8988T (cell line): ENCODE measurements around the gene TRDMT1.

Experiments used
- DNase-seq: peaks from one replicate; pipeline ENCODE4 v3.0.0; 2011

Gene TRDMT1

GRCh38 chr10:17209302-17209701, 7.8 kb upstream of the TRDMT1 start:
- no peak for DNase-seq

DNA sequence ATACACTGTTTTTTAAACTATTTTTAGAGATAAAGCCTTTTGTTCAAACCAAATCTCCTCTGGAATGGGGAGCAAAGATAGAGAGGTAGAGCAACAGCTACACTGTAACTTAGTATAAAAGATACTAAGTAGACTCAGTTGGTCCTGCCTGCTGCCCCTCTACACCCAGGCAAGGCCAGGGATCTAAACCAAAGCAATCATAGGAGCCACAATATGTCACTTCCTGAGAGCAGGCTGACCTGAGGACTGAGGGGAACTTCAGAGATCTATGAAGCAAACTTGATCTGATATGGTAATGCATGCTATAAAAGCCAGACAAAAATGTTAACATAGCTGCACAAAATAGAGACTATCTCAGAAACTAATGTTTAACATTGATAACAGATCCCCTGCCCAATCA, 7.0 kb upstream of the TRDMT1 start:
- DNase-seq: no peak

- DNase-seq: no peak
Measured at GRCh38 chr10:17206210-17206709, 4.8 kb upstream of the TRDMT1 start.

DNA sequence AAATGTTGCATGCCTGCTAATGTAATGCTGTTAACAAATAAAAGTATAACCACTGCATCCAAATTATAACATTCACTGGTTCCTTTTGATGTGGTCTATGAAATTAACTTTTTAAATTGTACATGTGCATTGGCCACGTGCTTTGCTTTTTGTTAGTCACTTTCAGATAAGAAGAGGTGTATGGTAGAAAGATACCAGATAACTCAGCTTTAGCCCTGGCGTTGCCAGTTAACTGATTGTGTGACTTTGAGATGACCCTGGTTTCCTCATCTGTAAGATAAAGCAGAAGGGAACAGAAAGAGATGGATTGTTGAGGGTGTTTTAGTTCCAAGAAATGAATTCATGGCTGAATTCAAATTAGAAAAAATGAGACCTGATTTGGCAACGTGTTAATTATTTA, 1.9 kb upstream of the TRDMT1 start:
- no peak for DNase-seq

DNA sequence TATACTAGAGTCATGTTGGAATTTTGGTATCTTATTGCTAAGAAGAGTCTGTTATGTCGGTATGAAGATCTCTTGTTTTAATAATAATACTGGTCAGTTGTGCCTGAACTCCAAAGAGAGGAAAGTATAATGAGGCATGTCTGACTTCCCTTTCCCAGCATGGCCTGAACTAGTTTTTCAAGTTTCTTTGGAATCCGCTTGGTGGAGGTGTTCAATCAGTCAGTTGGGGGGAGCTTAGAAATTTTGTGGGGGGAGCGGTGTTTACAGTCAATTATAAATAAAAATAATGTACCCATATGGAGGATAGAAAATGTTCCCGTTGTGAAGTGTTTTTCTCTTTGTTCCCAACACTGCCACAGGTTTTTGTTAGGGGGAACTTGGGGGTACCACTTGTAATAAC, 1.5 kb upstream of the TRDMT1 start:
- DNase-seq: no peak

GRCh38 chr10:17202506-17202905, 1.0 kb upstream of the TRDMT1 start:
- DNase-seq: no peak

- no peak for DNase-seq
Measured at GRCh38 chr10:17201794-17202116, 283 bp upstream of the TRDMT1 start.

GRCh38 chr10:17200001-17200911, 1.2 kb downstream of the TRDMT1 start:
- no peak for DNase-seq

- no peak for DNase-seq
Measured at GRCh38 chr10:17199351-17199804, 2.1 kb downstream of the TRDMT1 start.

DNA sequence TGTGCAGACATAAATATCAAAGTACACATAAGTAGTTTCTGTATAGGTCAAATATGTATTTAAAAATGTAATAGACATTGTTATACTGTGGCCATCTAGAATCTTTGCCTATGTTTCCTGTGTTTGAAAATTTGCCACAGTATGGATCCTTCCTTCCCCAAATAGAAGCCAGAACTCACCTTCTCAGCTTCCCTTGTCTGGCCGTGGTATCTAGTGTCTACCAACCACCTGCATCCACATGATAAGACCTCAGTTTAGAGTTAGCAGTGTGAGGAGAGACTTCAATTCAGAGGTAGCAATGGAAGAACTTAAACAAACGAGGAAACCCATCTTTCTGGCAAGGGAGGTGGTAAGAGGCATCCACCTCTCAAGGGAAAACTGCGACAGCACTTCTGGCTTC, 4.9 kb downstream of the TRDMT1 start:
- DNase-seq: no peak

DNA sequence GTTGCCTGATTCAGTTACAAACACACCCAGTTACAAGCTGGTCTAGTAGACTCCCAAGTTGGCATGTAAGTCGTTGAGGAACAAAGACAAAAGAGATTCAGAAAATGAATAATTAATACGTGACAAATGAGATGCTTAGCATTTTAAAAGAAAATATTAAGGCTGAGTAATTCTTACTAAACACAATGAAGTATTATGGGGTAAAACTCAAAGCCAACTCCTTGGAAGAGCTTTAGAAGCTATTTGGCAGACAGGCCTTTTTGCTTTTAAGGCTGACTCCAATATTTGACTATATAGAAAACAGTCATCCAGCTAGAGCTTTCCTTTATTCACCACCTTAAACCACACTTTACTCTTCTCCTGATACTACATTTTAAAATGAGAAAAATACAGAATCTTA, 5.4 kb downstream of the TRDMT1 start:
- DNase-seq: no peak

DNA sequence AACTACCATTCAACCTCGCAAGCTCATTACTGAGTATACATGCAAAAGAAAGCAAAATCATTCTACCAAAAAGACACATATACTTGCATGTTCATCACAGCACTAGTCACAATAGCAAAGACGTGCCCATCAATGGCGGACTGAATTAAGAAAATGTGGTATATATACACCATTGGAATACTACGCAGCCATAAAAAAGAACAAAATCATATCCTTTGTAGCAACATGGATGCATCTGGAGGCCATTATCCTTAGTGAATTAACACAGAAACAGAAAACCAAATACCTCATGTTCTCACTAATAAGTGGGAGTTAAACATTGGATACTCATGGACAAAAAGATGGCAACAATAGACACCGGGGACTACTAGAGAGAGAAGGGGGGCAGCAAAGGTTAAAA, 6.4 kb downstream of the TRDMT1 start:
- DNase-seq: no peak

DNA sequence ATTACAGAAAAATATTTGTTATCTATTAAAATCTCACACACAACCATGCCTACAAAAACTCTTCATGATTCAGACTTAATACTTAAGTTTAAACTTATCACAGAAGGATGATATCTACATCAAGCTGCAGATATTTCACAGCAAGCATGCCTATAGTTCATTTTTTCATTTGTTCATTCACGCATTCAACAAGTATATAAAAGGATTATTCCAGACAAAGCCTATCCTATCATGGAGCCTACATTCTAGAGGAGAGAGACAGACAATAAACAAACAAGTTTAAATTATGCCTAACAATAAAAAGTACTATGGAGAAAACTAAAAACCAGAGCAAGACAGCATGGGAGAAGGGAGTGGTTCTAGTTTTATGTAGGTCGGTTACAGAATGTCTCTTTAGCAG, 10.9 kb downstream of the TRDMT1 start:
- DNase-seq: no peak

DNA sequence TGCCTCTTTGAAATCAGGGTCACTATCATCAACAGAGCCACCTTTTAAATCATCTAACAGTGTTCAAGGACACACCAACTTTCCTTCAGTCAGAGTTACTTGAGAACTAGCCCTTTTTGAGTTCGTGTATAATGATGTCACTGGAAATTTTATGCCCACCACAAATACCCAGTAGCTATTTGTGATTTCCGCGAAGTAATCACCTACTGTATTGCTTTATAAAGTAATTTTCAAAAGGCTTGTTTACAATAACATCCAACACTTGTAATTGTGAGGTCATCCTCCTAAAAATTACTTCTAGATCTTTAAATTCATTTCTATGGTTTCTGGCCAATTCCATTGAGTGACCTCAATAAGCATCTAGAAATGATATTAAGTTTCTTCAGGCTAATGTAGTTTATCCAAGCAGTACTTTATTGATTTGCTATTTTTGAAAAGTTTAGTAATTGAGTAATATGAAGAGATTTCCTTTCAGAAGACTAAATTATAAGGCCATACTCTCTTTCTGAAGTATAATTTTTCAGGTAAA, 12.8 kb downstream of the TRDMT1 start:
- DNase-seq: no peak

DNA sequence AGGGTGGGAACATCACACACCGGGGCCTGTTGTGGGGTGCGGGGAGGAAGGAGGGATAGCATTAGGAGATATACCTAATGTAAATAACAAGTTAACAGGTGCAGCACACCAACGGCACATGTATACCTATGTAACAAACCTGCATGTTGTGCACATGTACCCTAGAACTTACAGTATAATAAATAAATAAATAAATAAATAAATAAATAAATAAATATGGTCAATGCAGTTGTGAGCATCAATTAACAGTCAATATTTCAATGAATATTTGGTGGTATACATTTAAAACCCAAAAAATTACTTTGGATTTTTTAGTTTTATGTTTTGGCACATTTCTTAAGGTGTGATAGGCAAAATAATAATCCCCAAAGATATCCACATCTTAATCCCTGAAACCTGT, 15.6 kb downstream of the TRDMT1 start:
- no peak for DNase-seq

- no peak for DNase-seq
Measured at GRCh38 chr10:17183110-17183509, 18.4 kb downstream of the TRDMT1 start.

DNA sequence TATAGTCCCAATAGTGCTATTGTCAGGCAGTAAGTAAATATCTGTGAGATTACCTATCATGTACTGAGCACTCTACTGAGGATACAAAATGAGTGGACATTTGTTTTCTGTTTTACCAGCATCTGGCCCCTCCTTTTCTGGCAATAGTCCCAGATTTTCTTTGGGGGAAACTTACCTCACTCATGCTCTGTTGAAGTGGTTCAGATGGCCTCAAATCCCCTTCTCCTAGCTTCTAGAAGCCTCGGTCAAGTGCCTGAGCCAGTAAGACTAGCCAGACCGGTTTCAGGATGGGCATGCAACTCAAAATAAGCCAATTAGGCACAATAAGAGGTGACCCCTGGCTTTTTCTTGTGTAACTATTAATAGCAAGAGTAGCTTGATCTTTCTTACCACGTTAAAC, 19.7 kb downstream of the TRDMT1 start:
- no peak for DNase-seq

DNA sequence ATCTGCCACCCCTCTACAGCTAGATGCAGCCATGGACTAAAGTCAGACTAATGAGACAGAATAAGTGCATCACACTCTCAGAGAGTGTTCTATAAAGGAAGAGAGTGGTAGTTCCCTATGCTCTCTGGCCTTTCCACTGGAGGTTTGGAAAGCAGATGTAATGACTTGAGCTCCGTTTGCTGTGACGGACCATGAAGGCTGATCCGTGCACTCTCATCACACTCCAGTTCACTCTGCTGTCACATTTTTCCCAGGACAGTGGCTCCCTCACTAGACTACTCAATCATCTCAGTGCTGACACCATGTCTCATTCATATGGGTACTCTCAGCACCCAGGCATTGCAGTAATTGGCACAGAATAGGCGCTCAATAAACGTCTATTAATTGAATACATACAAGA, 20.4 kb downstream of the TRDMT1 start:
- DNase-seq: no peak

- DNase-seq: no peak
Measured at GRCh38 chr10:17179002-17179401, 22.5 kb downstream of the TRDMT1 start.

GRCh38 chr10:17178006-17178405, 23.5 kb downstream of the TRDMT1 start:
- DNase-seq: no peak

DNA sequence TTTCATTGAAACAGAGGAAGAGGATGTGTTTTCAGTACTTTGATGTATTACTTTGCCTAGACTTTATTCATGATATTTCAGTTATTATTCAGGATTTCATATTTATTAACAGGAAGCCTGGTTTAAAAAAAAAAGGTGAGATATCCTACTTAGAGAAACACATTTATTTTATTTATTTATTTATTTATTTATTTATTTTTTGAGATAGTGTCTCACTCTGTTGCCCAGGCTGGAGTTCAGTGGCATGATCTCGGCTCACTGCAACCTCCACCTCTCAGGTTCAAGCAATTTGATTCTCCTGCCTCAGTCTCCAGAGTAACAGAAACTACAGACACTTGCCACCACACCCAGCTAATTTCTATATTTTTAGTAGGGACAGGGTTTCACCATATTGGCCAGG, 24.5 kb downstream of the TRDMT1 start:
- DNase-seq: no peak

DNA sequence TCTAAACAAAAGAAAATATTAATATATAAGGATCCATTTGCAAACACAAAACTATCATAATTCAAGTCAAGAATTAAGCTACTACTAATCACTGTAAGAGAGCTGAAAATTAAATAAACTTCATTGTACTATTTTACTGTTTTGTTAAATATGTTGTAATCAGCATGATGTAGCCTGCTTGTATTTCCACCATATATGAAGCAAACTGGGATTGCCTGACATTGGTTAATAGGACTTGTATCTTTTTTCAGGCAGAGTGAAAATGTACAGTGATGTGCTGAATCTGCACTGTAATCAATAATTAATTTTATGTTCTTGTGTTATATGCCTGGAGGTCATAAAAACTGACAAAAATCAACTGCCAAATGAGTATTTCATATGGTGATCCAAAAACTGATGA, 25.4 kb downstream of the TRDMT1 start:
- DNase-seq: no peak

DNA sequence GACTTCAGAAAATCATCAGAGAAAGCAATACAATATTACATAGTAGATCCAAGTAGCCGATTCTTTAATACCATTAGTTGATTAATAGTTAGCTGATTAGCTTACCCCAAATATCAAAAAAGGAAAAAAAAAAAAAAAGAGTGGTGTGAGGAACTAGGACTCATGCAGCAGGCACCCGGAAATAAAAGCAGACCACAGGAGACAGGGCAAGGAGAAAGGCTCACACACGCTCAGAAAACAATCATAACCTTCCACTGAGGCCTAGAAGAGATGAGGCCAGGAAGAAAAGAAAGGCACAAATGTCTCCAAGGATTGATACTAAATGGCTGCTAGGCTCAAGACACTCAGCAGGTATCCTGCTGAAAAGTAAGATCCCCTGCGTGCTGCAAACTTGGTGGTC, 25.9 kb downstream of the TRDMT1 start:
- no peak for DNase-seq

DNA sequence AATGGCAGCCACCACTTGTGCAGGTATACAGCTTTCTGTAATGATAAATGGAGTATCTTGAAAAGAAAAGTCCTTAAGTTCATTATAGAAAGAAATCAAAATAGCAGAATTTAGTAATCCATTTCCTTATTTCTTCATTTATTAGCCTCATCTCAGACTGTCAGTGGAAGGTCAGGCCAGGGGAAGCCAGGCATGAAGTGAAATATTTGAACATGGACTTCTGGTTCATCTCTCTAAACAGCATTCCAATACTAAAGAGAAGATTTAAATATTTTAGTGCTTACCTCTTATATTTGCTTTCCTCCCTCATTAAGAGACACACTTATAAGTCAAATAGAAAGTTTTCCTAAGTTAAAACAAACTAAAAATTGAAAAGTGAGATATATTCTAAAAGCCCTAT, 26.8 kb downstream of the TRDMT1 start:
- no peak for DNase-seq

- DNase-seq: no peak
Measured at GRCh38 chr10:17171141-17171641, 30.3 kb downstream of the TRDMT1 start.
